ENCODE data around the gene TRAM2. TPM values are rescaled to one million over a fixed set of nuclear protein-coding genes. Genes with fewer than 3 reads are reported as not detected.

TRAM2 gene
- total RNA-seq: 56.3 TPM
- long read RNA-seq, full-length matches to known transcripts: 14 of 221 reads
- long read RNA-seq, partial matches to known transcripts: 1 of 221 reads
- long read RNA-seq, other reads (novel, unspliced or antisense): 206 of 221 reads

- DNase-seq (ENCODE audit: low spot score): peak; percentile 94
These were observed at the start of gene TRAM2 for GRCh38 chr6:52577022-52577777. Gene TRAM2, minus strand, starts transcription at chr6:52577060. Its CDS starts 145 bp downstream, at chr6:52576915.

- DNase-seq (ENCODE audit: low spot score): no peak
These were observed 46.0 kb upstream of the TRAM2 start for GRCh38 chr6:52622810-52623209.

GRCh38 chr6:52621631-52622030 is 44.8 kb upstream of the TRAM2 start:
- DNase-seq (ENCODE audit: low spot score): no peak

- no peak for DNase-seq (ENCODE audit: low spot score)
These were observed 44.0 kb upstream of the TRAM2 start for GRCh38 chr6:52620906-52621190.

- DNase-seq (ENCODE audit: low spot score): no peak
These were observed 43.4 kb upstream of the TRAM2 start for GRCh38 chr6:52620055-52620905.

GRCh38 chr6:52617087-52617486 is 40.2 kb upstream of the TRAM2 start:
- DNase-seq (ENCODE audit: low spot score): no peak

GRCh38 chr6:52616059-52616690 is 39.3 kb upstream of the TRAM2 start:
- DNase-seq (ENCODE audit: low spot score): no peak

GRCh38 chr6:52612336-52613054 is 35.6 kb upstream of the TRAM2 start:
- no peak for DNase-seq (ENCODE audit: low spot score)

GRCh38 chr6:52611833-52612232 is 35.0 kb upstream of the TRAM2 start:
- no peak for DNase-seq (ENCODE audit: low spot score)

GRCh38 chr6:52610745-52611355 is 34.0 kb upstream of the TRAM2 start:
- DNase-seq (ENCODE audit: low spot score): no peak

GRCh38 chr6:52610011-52610410 is 33.2 kb upstream of the TRAM2 start:
- DNase-seq (ENCODE audit: low spot score): no peak

GRCh38 chr6:52605610-52606185 is 28.8 kb upstream of the TRAM2 start:
- no peak for DNase-seq (ENCODE audit: low spot score)

- DNase-seq (ENCODE audit: low spot score): no peak
These were observed 26.3 kb upstream of the TRAM2 start for GRCh38 chr6:52603000-52603795.

GRCh38 chr6:52598824-52599190 is 21.9 kb upstream of the TRAM2 start:
- no peak for DNase-seq (ENCODE audit: low spot score)

GRCh38 chr6:52598123-52598823 is 21.4 kb upstream of the TRAM2 start:
- DNase-seq (ENCODE audit: low spot score): no peak

- no peak for DNase-seq (ENCODE audit: low spot score)
These were observed 20.9 kb upstream of the TRAM2 start for GRCh38 chr6:52597738-52598122.

- no peak for DNase-seq (ENCODE audit: low spot score)
These were observed 19.6 kb upstream of the TRAM2 start for GRCh38 chr6:52596371-52597028.

GRCh38 chr6:52595796-52596130 is 18.9 kb upstream of the TRAM2 start:
- DNase-seq (ENCODE audit: low spot score): no peak

Data from mesenteric fat pad (tissue), 1 donor.